Retinal pigment epithelial cell (primary cell): ENCODE measurements around the gene IQCN.

Source experiments
- DNase-seq: peaks from one replicate; pipeline ENCODE4 v3.0.0-alpha.2; 2010; ENCODE audit warnings: low read depth
- H3K4me3 ChIP-seq: 2 replicates; pipeline ENCODE4 v1.5.1; 2011; ENCODE audit warnings: mild to moderate bottlenecking, low read length, control low read depth, moderate library complexity
- CTCF ChIP-seq: conservative IDR thresholded peaks from 2 replicates; pipeline ENCODE4 v1.5.1; 2011; ENCODE audit warnings: low read depth, low read length, control low read depth, inconsistent platforms

Gene IQCN

DNA sequence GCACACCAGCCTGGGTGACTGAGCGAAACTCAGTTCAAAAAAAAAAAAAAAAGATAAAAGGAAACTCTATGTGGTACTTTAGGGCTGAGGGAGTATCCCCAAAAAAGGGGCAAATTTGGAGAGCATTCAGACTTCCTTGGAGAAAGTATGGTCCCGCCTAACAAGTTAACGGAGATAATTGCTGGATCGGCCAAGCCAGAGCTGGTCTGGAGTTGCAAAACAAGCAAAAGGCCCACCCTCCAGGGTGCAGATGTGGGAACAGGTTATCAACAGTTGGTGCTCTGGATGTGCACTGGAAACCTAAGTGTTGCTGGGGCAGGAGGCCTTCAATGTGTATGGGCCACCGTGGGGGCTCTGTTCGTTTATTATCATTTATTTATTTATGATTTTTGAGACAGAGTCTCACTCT lies 2.8 kb downstream of the IQCN start:
- H3K4me3 ChIP-seq: no peak overlapping the region
- DNase-seq: no peak
- TF ChIP-seq CTCF: no peak

- no peak overlapping the region for H3K4me3 ChIP-seq
- no peak for TF ChIP-seq CTCF
- no peak for DNase-seq
These were observed 3.9 kb downstream of the IQCN start for GRCh38 chr19:18270326-18270725.

DNA sequence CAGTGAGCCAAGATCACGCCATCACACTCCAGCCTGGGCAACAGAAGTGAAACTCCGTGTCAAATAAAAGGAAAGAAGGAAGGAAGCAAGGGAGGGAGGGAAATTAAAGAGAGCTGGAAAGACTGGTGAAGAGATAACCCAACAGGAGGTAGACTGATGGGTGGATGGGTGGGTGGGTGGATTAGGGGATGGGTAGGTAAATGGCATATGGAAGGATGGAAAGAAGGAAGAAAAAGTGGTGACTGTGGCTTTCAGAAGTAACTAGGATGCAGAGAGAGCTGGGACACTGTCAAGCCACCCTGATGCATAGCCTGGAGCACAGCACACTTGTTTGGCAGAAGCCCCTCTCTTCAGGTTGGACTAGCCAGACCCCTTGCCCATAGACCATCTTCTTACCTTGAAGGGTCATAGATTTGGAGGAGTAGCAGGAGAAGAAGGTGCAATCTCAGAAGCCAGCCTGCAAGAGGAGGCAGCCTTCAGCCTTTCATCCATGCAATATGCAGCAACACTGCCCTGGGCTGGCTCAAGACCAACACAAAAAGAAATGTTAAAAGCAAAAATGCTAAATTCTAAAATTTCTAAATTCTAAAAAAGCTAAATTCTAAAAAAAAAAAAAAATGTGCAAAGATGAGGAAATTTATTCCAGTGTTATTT lies 5.1 kb downstream of the IQCN start:
- TF ChIP-seq CTCF: no peak
- H3K4me3 ChIP-seq: no peak overlapping the region
- no peak for DNase-seq

GRCh38 chr19:18266771-18267686 lies 7.2 kb downstream of the IQCN start:
- no peak overlapping the region for H3K4me3 ChIP-seq
- no peak for DNase-seq
- TF ChIP-seq CTCF: no peak

DNA sequence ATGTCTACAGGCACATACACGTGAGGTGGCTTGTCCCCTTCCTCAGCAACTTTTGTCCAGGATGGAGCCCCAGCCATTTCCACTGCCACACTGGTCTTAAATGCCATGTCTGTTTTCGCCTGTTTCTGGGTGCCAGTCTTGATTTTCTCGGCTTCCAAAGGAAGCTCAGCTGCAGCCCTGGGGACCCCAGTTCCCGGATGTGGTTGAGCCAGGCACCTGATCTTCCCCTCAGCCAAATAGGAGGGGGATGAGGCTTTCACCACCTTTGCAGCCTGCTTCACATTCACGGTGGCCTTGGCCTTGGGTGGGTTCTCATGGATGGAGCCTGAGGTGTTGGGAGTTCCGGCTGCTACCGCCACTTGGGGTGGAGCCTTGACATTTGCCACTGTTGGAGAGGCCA lies 8.7 kb downstream of the IQCN start:
- TF ChIP-seq CTCF: no peak
- H3K4me3 ChIP-seq: no peak overlapping the region
- DNase-seq: no peak

DNA sequence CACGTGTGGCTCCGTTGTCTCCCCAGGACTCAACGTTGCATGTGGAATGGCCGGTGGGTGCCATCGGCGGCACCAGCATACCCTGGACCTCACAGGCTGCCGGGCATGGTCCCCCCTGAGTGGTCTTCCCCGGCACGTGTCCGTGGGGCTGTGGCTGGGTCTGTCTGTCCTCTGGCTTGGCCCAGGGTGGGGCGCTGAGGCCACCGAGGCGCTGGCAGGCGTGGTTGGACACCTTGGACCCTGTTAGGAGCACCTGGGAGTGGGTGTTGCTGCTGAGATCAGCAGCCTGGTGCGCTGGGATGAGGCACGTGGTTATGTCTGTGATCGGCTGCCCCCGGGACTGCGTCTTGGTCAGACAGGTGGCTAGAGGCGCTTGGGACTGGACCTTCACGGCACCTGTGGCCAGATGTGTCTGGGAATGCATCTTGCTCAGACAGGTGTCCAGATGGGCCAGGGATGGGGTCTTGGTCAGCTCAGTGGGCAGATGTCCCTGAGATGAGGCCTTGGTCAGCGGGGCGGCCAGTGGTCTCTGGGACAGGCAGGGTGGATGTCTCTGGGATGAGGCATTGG lies 9.2 kb downstream of the IQCN start:
- no peak for DNase-seq
- no peak overlapping the region for H3K4me3 ChIP-seq
- TF ChIP-seq CTCF: no peak
